Measurements from ENCODE around the gene AMDHD2.
"Not testable (repeated sequence)": the region's sequence is repeated elsewhere in the genome, so short reads cannot be mapped to it uniquely, and the experiment has no call there.

AMDHD2 gene

DNA sequence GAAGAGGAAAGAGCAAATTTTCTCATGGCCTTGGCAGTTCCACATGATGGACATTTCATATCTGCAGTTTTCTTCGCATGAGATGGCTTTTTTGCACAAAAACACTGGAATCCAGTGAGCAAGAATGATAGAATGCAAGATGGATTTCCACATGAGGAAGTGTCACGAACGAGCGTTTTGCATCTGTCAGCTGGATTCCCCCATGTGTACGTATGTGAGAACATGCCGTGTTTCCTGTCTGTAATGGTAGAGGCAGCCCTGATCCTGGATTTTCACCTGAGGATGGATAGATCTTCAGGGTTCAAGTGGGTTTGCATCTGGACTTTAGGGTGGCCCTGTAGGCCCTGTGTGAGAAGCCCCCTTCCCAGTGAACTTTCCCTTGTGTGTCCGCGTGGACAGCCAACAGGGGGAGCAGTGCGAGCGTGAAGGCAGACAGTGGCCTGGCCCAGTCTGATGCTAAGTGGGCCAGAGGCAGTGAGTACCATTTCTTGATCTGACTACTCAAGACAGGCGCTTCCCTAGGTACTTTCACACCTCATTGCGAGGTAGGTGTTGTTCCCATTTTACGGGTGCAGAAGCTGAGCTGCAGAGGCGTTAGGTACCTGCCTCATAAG lies 19.8 kb downstream of the AMDHD2 start:
- not testable (repeated sequence) for H3K4me3 ChIP-seq (ENCODE audit: extremely low read depth, insufficient read depth, low read length, poor library complexity, severe bottlenecking); H3K27ac ChIP-seq (ENCODE audit: low read depth, low read length, severe bottlenecking); H3K9me3 ChIP-seq (ENCODE audit: control insufficient read depth, low read length)
- Histone ChIP-seq H3K36me3 (ENCODE audit: control insufficient read depth, insufficient read depth, low read length) (peaks cover 19% of the 10 kb centered on the region), H3K4me1 (ENCODE audit: control insufficient read depth, insufficient read depth, low read length, poor library complexity, severe bottlenecking) (peaks cover 12% of the 10 kb centered on the region)
- WGBS, 2 experiments (ENCODE audit: insufficient coverage in 2 of 2), result 75 to 80% methylated on average over 12 to 13 of the region's 14 CpGs

- not testable (repeated sequence) for H3K4me3 ChIP-seq (ENCODE audit: extremely low read depth, insufficient read depth, low read length, poor library complexity, severe bottlenecking); H3K9me3 ChIP-seq (ENCODE audit: control insufficient read depth, low read length); H3K4me1 ChIP-seq (ENCODE audit: control insufficient read depth, insufficient read depth, low read length, poor library complexity, severe bottlenecking); H3K27ac ChIP-seq (ENCODE audit: low read depth, low read length, severe bottlenecking)
- 100% methylated on average over 2 of the region's 4 CpGs; no CpG with 5 or more reads in 1 of the 2 experiments for WGBS, 2 experiments (ENCODE audit: insufficient coverage in 2 of 2)
- H3K36me3 ChIP-seq (ENCODE audit: control insufficient read depth, insufficient read depth, low read length), result peaks cover 22% of the 10 kb centered on the region
Observed at GRCh38 chr16:2540912-2541311, 20.7 kb downstream of the AMDHD2 start.

GRCh38 chr16:2541409-2541808 lies 21.2 kb downstream of the AMDHD2 start:
- H3K36me3 ChIP-seq (ENCODE audit: control insufficient read depth, insufficient read depth, low read length), result peaks cover 22% of the 10 kb centered on the region
- 86 to 100% methylated on average over 1 of the region's 6 CpGs for WGBS, 2 experiments (ENCODE audit: insufficient coverage in 2 of 2)
- not testable (repeated sequence) for H3K4me3 ChIP-seq (ENCODE audit: extremely low read depth, insufficient read depth, low read length, poor library complexity, severe bottlenecking)

DNA sequence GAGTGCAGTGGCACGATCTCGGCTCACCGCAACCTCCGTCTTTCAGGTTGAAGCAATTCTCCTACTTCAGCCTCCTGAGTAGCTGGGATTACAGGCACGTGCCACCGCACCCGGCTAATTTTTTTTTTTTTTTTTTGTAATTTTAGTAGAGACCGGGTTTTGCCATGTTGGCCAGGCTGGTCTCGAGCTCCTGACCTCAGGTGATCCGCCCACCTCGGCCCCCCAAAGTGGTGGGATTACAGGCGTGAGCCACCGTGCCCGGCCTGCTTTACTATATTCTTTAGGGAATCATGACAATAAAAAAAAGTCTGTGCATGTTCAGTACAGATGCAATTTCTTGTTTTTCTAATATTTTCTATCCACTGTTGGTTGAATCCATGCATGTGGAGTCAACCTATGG lies 23.6 kb downstream of the AMDHD2 start:
- H3K4me3 ChIP-seq (ENCODE audit: extremely low read depth, insufficient read depth, low read length, poor library complexity, severe bottlenecking); H3K9me3 ChIP-seq (ENCODE audit: control insufficient read depth, low read length); H3K4me1 ChIP-seq (ENCODE audit: control insufficient read depth, insufficient read depth, low read length, poor library complexity, severe bottlenecking); H3K27ac ChIP-seq (ENCODE audit: low read depth, low read length, severe bottlenecking): not testable (repeated sequence)
- H3K36me3 ChIP-seq (ENCODE audit: control insufficient read depth, insufficient read depth, low read length), result peaks cover 22% of the 10 kb centered on the region
- 98 to 100% methylated on average over 4 to 7 of the region's 14 CpGs for WGBS, 2 experiments (ENCODE audit: insufficient coverage in 2 of 2)

More at GRCh38 chr16:2541409-2541808, 21.2 kb downstream of the AMDHD2 start:
- H3K9me3 ChIP-seq (ENCODE audit: control insufficient read depth, low read length); H3K4me1 ChIP-seq (ENCODE audit: control insufficient read depth, insufficient read depth, low read length, poor library complexity, severe bottlenecking); H3K27ac ChIP-seq (ENCODE audit: low read depth, low read length, severe bottlenecking): not testable (repeated sequence)

- H3K4me3 ChIP-seq (ENCODE audit: extremely low read depth, insufficient read depth, low read length, poor library complexity, severe bottlenecking); H3K9me3 ChIP-seq (ENCODE audit: control insufficient read depth, low read length); H3K4me1 ChIP-seq (ENCODE audit: control insufficient read depth, insufficient read depth, low read length, poor library complexity, severe bottlenecking); H3K27ac ChIP-seq (ENCODE audit: low read depth, low read length, severe bottlenecking); H3K36me3 ChIP-seq (ENCODE audit: control insufficient read depth, insufficient read depth, low read length): not testable (repeated sequence)
- no CpG with 5 or more reads among the region's 14 CpGs for WGBS, 2 experiments (ENCODE audit: insufficient coverage in 2 of 2)
Observed at GRCh38 chr16:2550283-2550878, 30.2 kb downstream of the AMDHD2 start.

DNA sequence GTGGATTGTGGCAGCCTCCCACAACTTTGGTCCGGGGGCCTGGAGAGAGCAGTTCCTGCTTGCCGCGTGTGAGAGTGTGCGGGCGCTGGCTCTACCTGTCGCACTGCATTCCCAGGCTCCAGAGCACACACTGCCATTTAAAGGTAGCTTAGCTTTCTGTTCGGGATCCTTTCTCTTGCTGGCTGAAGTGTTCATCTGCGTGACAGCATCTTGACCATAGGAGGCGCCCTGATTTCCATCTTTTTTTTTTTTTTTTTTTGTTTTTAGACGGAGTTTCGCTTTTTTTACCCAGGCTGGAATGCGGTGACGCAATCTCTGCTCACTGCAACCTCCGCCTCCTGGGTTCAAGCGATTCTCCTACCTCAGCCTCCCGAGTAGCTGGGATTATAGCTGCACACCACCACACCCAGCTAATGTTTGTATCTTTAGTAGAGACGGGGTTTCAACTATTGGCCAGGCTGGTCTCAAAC lies 31.3 kb downstream of the AMDHD2 start:
- 90% methylated on average over 2 of the region's 17 CpGs; no CpG with 5 or more reads in 1 of the 2 experiments for WGBS, 2 experiments (ENCODE audit: insufficient coverage in 2 of 2)
- H3K9me3 ChIP-seq (ENCODE audit: control insufficient read depth, low read length); H3K27ac ChIP-seq (ENCODE audit: low read depth, low read length, severe bottlenecking); H3K4me3 ChIP-seq (ENCODE audit: extremely low read depth, insufficient read depth, low read length, poor library complexity, severe bottlenecking); H3K4me1 ChIP-seq (ENCODE audit: control insufficient read depth, insufficient read depth, low read length, poor library complexity, severe bottlenecking); H3K36me3 ChIP-seq (ENCODE audit: control insufficient read depth, insufficient read depth, low read length): not testable (repeated sequence)

DNA sequence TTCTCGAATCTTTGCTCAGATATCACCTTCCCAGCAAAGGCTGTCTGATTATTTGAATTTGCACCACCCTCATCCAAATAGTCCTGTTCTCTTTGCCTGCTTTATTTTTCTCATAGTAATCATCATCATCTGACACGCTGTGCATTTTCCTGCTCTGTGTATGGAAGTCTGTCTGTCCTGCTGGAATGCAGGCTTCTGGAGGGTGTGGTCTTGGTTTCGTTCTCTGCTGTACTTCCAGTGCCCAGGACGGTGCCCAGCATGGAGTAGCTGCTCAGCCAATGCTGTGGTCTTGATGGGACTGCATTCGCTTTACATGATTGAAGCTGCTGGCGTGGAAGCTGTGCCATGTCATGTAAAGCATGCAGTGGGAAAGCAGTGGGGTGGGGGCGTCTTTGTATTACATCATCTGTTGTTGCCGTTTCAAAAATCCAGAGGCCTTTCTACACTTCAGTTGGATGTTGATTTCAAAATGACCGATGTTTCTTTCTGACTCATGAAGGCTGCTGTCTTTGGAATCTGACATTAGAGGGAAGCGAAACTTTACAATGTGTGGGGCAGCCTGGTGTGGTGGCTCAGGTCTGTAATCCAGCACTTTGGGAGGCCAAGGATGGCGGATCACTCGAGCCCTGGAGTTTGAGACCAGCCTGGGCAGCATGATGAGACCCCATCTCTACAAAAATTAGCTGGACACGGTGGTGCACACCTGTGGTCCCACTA lies 34.7 kb downstream of the AMDHD2 start:
- WGBS, 2 experiments (ENCODE audit: insufficient coverage in 2 of 2), result no CpG with 5 or more reads among the region's 13 CpGs
- not testable (repeated sequence) for H3K4me3 ChIP-seq (ENCODE audit: extremely low read depth, insufficient read depth, low read length, poor library complexity, severe bottlenecking); H3K27ac ChIP-seq (ENCODE audit: low read depth, low read length, severe bottlenecking); H3K36me3 ChIP-seq (ENCODE audit: control insufficient read depth, insufficient read depth, low read length); H3K9me3 ChIP-seq (ENCODE audit: control insufficient read depth, low read length); H3K4me1 ChIP-seq (ENCODE audit: control insufficient read depth, insufficient read depth, low read length, poor library complexity, severe bottlenecking)

GRCh38 chr16:2557150-2557549 lies 37.0 kb downstream of the AMDHD2 start:
- WGBS, 2 experiments (ENCODE audit: insufficient coverage in 2 of 2), result no CpG with 5 or more reads among the region's 15 CpGs
- H3K27ac ChIP-seq (ENCODE audit: low read depth, low read length, severe bottlenecking); H3K4me1 ChIP-seq (ENCODE audit: control insufficient read depth, insufficient read depth, low read length, poor library complexity, severe bottlenecking); H3K4me3 ChIP-seq (ENCODE audit: extremely low read depth, insufficient read depth, low read length, poor library complexity, severe bottlenecking); H3K36me3 ChIP-seq (ENCODE audit: control insufficient read depth, insufficient read depth, low read length); H3K9me3 ChIP-seq (ENCODE audit: control insufficient read depth, low read length): not testable (repeated sequence)

GRCh38 chr16:2560131-2560797 lies 40.1 kb downstream of the AMDHD2 start:
- H3K36me3 ChIP-seq (ENCODE audit: control insufficient read depth, insufficient read depth, low read length); H3K27ac ChIP-seq (ENCODE audit: low read depth, low read length, severe bottlenecking); H3K4me3 ChIP-seq (ENCODE audit: extremely low read depth, insufficient read depth, low read length, poor library complexity, severe bottlenecking); H3K9me3 ChIP-seq (ENCODE audit: control insufficient read depth, low read length); H3K4me1 ChIP-seq (ENCODE audit: control insufficient read depth, insufficient read depth, low read length, poor library complexity, severe bottlenecking): not testable (repeated sequence)
- WGBS, 2 experiments (ENCODE audit: insufficient coverage in 2 of 2), result 90% methylated on average over 2 of the region's 17 CpGs; no CpG with 5 or more reads in 1 of the 2 experiments

DNA sequence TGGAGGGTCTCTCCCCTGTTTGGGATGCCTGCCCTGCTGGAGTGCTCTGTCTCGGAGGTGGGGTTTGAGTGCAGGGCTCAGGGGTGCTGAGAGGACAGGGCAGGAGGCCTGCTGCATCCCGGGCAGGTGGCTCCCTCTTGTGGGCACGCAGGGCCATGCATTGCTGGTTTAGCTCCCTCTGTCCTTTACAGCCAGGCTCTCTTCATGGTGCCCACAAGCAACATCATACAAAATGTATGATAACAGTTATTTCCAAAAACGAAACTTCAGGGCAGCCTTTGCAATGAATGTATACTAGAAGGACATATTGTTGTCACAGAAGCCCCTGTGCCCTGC lies 40.6 kb downstream of the AMDHD2 start:
- not testable (repeated sequence) for H3K4me1 ChIP-seq (ENCODE audit: control insufficient read depth, insufficient read depth, low read length, poor library complexity, severe bottlenecking); H3K4me3 ChIP-seq (ENCODE audit: extremely low read depth, insufficient read depth, low read length, poor library complexity, severe bottlenecking); H3K27ac ChIP-seq (ENCODE audit: low read depth, low read length, severe bottlenecking); H3K36me3 ChIP-seq (ENCODE audit: control insufficient read depth, insufficient read depth, low read length); H3K9me3 ChIP-seq (ENCODE audit: control insufficient read depth, low read length)
- WGBS, 2 experiments (ENCODE audit: insufficient coverage in 2 of 2), result 20% methylated on average over 2 of the region's 4 CpGs; no CpG with 5 or more reads in 1 of the 2 experiments

All from mesodermal cell (in vitro differentiated cells).